BE2C (cell line): ENCODE measurements around the gene KIFC3.

Experiments
- DNase-seq: peaks from one replicate; pipeline ENCODE4 v3.0.0-alpha.2; 2020
- H3K27me3 ChIP-seq: fragments of 250-450 bp; sonication (Bioruptor Pico); 2 replicates; pipeline ENCODE4 v1.5.1; 2020; ENCODE audit warnings: mild to moderate bottlenecking
- H3K36me3 ChIP-seq: fragments of 250-450 bp; sonication (Bioruptor Pico); 2 replicates; pipeline ENCODE4 v1.5.1; 2020; ENCODE audit warnings: mild to moderate bottlenecking
- H3K4me1 ChIP-seq: fragments of 250-450 bp; sonication (Bioruptor Pico); 2 replicates; pipeline ENCODE4 v1.5.1; 2020
- H3K4me3 ChIP-seq: 2 replicates; pipeline ENCODE4 v1.5.1; 2011; ENCODE audit warnings: low read depth, low read length
- H3K9me3 ChIP-seq: fragments of 250-450 bp; sonication (Bioruptor Pico); 2 replicates; pipeline ENCODE4 v1.5.1; 2020
- TF ChIP-seq, protein P1 (sequence below): IDR thresholded peaks from 2 replicates; pipeline ENCODE4 v1.5.1; 2012; ENCODE audit warnings: mild to moderate bottlenecking, low read depth, low read length

KIFC3 gene

DNA sequence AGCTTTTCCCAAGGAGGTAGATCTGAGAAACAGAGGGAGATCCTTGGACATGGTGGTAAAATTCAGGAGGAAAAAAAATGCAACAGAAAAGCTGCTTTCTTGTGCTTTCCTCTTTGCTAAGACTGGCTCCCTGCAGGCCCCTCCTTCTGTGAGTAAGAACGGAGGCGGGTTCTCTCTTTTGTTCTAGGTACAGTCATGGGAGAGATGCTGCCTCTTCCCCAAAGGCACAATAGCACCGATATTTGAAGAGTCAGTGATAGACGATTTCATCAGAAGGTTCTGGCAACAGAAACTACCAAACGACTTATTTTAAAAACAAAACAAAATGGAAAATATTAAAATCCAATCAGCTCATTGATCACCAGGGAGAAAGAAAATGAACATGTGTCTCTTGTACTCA, 32.6 kb upstream of the KIFC3 start:
- DNase-seq, result no peak
- TF ChIP-seq, protein P1, sequence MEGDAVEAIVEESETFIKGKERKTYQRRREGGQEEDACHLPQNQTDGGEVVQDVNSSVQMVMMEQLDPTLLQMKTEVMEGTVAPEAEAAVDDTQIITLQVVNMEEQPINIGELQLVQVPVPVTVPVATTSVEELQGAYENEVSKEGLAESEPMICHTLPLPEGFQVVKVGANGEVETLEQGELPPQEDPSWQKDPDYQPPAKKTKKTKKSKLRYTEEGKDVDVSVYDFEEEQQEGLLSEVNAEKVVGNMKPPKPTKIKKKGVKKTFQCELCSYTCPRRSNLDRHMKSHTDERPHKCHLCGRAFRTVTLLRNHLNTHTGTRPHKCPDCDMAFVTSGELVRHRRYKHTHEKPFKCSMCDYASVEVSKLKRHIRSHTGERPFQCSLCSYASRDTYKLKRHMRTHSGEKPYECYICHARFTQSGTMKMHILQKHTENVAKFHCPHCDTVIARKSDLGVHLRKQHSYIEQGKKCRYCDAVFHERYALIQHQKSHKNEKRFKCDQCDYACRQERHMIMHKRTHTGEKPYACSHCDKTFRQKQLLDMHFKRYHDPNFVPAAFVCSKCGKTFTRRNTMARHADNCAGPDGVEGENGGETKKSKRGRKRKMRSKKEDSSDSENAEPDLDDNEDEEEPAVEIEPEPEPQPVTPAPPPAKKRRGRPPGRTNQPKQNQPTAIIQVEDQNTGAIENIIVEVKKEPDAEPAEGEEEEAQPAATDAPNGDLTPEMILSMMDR, result no peak

DNA sequence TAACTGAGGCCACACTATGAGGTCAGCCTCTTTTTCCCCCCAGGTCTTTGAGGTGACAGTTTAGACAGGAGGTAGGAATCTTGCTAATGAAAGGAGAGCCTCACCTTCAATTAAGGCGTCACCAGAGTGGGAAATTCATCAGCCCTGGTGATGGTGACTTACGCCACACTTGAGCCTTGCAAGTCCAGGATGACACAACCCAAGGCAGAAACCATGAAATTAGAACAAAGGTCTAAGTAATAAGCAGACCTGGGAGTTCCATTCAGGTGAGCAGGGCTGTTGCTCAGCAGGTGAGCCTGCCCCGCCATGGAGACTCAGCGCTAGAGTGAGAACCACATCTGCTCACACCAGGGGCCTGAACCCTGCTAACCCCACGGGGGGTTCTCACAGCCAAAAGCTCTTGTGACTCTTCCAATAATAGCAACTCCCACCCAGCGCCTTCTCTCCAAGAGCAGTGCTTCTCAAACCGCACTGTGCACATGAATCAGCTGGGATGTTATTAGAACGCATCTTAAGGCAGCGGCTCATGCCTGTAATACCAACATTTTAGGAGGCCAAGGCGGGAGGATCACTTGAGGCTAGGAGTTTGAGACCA, 28.7 kb upstream of the KIFC3 start:
- H3K9me3 ChIP-seq, result no peaks in the 10 kb centered on the region
- no peaks in the 10 kb centered on the region for H3K36me3 ChIP-seq
- H3K4me3 ChIP-seq, result no peak overlapping the region
- no peaks in the 10 kb centered on the region for H3K27me3 ChIP-seq
- TF ChIP-seq, protein P1, result no peak
- peaks cover 4% of the 10 kb centered on the region for H3K4me1 ChIP-seq
- DNase-seq, result no peak

More for the DNA sequence above, 32.6 kb upstream of the KIFC3 start:
- Histone ChIP-seq H3K4me1 (no peaks in the 10 kb centered on the region), H3K36me3 (no peaks in the 10 kb centered on the region), H3K4me3 (no peak overlapping the region), H3K9me3 (no peaks in the 10 kb centered on the region), H3K27me3 (no peaks in the 10 kb centered on the region)

DNA sequence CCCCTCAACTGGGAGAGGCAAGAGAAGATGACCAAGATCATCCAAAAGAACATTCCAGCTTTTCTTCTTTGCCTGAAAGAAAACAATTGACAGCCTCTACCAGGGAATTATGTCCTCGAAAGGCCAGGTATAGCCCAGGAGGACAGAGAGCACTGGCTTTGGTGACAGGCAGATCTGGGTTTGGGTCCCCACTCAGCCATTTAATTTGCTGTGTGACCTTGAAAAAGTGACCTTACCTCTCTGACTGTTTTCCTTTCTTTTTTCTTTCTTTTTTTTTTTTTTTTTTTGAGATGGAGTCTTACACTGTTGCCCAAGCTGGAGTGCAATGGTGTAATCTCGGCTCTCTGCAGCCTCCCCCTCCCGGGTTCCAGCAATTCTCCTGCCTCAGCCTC, 27.7 kb upstream of the KIFC3 start:
- H3K4me1 ChIP-seq, result peaks cover 4% of the 10 kb centered on the region
- H3K9me3 ChIP-seq, result no peaks in the 10 kb centered on the region
- TF ChIP-seq, protein P1, result no peak
- H3K27me3 ChIP-seq, result no peaks in the 10 kb centered on the region
- no peak for DNase-seq
- no peak overlapping the region for H3K4me3 ChIP-seq
- H3K36me3 ChIP-seq, result no peaks in the 10 kb centered on the region

DNA sequence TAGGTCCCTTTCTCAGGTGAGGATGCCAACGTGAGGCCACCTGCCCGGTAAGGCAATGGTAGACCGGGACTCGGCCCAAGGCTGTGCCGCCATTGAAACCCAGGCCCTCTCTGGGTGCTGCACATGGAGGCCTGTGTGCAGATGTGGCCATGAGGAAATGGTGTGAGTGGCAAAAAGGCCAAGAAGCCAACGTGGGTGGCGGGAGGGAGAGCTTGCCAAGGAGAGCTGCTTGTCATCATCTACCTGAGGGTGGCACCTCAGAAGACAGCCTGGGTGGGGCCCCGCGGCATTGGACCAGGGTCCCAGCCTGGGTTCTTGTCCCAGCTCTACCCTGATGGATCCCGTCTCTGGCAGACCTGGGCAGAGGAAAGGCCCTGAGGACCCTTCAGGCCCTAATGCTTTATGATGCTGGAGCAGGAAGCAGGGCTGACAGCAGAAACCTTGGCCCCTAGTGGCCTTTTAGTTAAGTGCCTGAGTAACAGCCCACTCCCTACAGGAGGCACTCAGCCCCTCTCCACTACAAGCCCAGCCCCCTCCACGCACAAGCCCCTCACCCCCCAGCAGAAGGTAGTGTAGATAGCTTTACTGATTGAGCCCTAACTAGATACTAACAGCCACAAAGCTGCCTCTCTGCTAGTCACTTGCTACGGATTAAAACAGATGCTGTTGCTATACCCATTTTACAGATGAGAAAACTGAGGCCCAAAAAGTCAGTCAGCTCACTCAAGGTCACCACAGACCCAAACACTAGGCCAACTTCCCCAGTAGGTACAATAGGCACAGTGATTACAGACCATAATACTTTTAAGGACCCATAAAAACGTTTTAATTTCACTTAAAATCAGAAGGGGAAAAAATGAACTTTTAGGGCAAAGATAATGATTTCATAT, 26.2 kb upstream of the KIFC3 start:
- Histone ChIP-seq H3K27me3 (no peaks in the 10 kb centered on the region), H3K36me3 (no peaks in the 10 kb centered on the region), H3K4me3 (no peak overlapping the region), H3K9me3 (no peaks in the 10 kb centered on the region), H3K4me1 (peaks cover 4% of the 10 kb centered on the region)
- DNase-seq, result no peak
- TF ChIP-seq, protein P1, result peak; percentile 20; the same call in 1 of the 2 replicates

DNA sequence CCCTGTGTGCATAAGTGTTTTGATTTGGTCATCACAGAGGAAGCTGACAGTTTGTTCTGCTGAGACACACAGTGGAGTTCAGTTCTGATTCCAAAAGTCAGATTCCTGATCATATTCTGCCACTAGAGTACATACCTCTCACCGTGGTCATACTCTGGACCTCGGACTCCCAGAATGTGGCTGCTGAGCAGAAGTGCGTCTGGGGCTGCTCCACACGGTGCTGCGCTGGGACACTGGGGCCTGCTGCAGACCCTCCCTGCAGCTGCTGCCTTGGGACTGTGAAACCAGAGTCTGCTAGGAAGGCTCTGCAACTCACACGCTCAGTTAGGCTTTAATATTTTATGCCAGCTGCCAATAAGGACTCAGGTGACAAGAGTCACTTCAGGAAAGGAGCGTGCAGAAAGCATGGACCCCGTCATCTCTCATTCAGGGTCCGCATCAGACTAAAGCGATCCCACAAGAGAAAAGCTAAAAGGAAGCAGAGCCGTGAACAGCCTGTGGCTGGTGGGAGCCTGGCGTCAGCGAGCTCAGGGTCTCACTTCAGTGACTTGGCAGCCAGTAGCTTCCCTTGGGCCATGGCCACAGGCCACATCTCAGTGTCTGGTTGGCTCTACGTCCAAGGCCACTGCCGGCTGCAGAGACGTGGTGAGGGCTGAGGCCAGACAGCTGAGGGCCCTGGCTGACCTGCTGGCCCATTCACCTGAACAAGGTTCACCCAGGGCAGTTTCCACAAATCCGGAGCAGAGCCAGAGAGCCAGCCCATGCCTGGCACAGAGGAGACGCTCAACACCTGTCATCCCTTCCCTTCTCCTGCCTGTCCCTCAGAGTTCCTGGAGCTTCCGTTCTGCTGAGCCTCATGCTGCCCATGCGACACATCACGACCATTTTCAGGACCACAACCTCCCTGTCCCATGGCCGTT, 24.7 kb upstream of the KIFC3 start:
- TF ChIP-seq, protein P1, result no peak
- Histone ChIP-seq H3K36me3 (no peaks in the 10 kb centered on the region), H3K27me3 (no peaks in the 10 kb centered on the region), H3K9me3 (no peaks in the 10 kb centered on the region), H3K4me3 (peak overlapping the region; percentile 24), H3K4me1 (peaks cover 4% of the 10 kb centered on the region)
- DNase-seq, result peak; percentile 68
